GM12872 (cell line): Measurements from ENCODE around the gene DCLK3.

Source experiments
- CTCF ChIP-seq: IDR thresholded peaks from 3 replicates; pipeline ENCODE4 v1.5.1; 2011; ENCODE audit warnings: low read depth, mild to moderate bottlenecking, low read length, moderate library complexity; ENCODE audit not compliant: insufficient read depth

DCLK3 gene

GRCh38 chr3:36764704-36765038 is 318 bp upstream of the DCLK3 start:
- TF ChIP-seq CTCF = no peak

DNA sequence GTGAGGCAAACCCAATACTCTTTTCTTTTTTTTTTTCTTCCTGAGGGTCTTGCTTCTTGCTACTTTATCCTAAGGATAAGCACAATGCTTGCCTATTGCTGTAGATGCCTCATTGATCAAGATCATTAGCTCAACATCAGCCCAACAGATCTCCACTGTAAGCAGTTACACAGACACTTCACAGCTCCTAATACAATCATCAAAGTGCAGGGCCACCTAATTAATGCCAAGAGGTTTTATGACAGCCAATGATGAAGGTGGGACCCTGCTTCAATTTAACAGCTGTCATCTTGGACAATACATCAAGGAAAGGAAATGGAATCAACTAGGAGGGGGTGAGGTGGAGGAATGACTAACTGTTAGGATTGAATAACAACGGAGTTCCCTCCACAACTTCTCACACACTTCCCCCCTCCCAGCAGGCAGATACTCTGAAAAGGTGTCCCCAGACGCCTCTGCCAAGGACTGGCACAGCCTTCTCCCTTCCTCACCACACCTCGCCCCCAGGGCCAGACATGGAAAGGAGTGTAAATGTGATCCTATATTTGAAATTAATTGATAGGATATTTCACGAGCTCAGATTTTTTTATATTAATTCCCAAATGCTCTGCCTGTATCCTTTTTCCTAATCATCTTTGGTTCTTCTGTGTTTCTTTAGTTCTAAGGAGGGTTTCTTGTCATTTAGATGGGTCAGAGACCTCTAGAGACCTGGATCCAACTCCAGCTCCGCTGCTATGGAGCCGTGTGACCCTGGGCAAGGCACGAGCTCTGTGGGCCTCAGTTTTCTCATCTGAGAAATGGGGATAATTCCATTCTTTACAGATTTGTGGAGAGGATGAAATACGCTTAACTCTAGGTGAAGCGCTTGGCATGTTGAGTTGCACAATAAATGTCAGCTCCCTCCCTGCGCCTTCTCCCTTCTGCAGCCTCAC is 1.2 kb downstream of the DCLK3 start:
- TF ChIP-seq CTCF = no peak

- no peak for TF ChIP-seq CTCF
These were observed 2.6 kb downstream of the DCLK3 start for GRCh38 chr3:36761779-36762178.

DNA sequence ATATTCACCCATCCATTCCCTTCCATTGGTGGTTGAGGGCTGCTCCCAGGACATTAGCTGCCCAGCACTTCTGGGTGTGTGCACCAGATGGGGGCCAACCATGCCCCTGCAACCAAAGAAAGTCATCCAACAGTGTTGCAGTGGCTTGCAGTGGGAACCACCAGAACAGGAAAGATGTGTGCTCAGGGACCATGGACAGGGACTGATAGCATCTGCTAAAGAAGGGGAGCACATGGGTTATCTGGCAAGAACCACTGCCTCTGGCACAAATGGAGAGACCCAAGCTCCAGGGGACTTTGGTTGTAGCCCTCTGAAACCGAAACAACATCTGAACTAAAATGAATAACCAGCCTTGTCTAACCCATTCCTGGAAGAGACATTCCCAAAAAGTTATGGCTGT is 8.1 kb downstream of the DCLK3 start:
- TF ChIP-seq CTCF = no peak

GRCh38 chr3:36751326-36751725 is 13.0 kb downstream of the DCLK3 start:
- no peak for TF ChIP-seq CTCF

GRCh38 chr3:36750737-36751136 is 13.6 kb downstream of the DCLK3 start:
- no peak for TF ChIP-seq CTCF

GRCh38 chr3:36744763-36745162 is 19.6 kb downstream of the DCLK3 start:
- no peak for TF ChIP-seq CTCF

GRCh38 chr3:36743826-36744225 is 20.5 kb downstream of the DCLK3 start:
- TF ChIP-seq CTCF = no peak
